CD4-positive, alpha-beta T cell treated with Interleukin-2 at 100 ng/mL for 4 hours (primary cell): Measurements from ENCODE around the gene SLC29A4.
"Not testable (repeated sequence)": the region's sequence is repeated elsewhere in the genome, so short reads cannot be mapped to it uniquely, and the experiment has no call there.

Source experiments
- DNase-seq: peaks from one replicate; pipeline ENCODE4 v3.0.0-alpha.2; 2020; ENCODE audit warnings: low spot score

SLC29A4 gene

GRCh38 chr7:5323800-5324781, 41.3 kb downstream of the SLC29A4 start:
- not testable (repeated sequence) for DNase-seq

GRCh38 chr7:5324961-5325360, 42.2 kb downstream of the SLC29A4 start:
- DNase-seq: no peak

- DNase-seq: no peak
These were observed 47.5 kb downstream of the SLC29A4 start for GRCh38 chr7:5330288-5330687.

GRCh38 chr7:5332579-5332978, 49.8 kb downstream of the SLC29A4 start:
- no peak for DNase-seq

- no peak for DNase-seq
These were observed 50.6 kb downstream of the SLC29A4 start for GRCh38 chr7:5333121-5334045.

- no peak for DNase-seq
These were observed 51.9 kb downstream of the SLC29A4 start for GRCh38 chr7:5334671-5335070.

GRCh38 chr7:5337047-5337446, 54.3 kb downstream of the SLC29A4 start:
- DNase-seq: no peak

GRCh38 chr7:5339955-5340354, 57.2 kb downstream of the SLC29A4 start:
- DNase-seq: no peak

- DNase-seq: no peak
These were observed 59.9 kb downstream of the SLC29A4 start for GRCh38 chr7:5342631-5343030.

- no peak for DNase-seq
These were observed 61.1 kb downstream of the SLC29A4 start for GRCh38 chr7:5343884-5344283.

- DNase-seq: no peak
These were observed 61.6 kb downstream of the SLC29A4 start for GRCh38 chr7:5344342-5344741.

- no peak for DNase-seq
These were observed 62.4 kb downstream of the SLC29A4 start for GRCh38 chr7:5345171-5345570.

- no peak for DNase-seq
These were observed 62.9 kb downstream of the SLC29A4 start for GRCh38 chr7:5345671-5346070.

GRCh38 chr7:5348134-5349004, 65.6 kb downstream of the SLC29A4 start:
- no peak for DNase-seq

GRCh38 chr7:5349005-5349380, 66.2 kb downstream of the SLC29A4 start:
- DNase-seq: no peak

GRCh38 chr7:5349437-5350173, 66.9 kb downstream of the SLC29A4 start:
- no peak for DNase-seq

- no peak for DNase-seq
These were observed 67.4 kb downstream of the SLC29A4 start for GRCh38 chr7:5350174-5350463.

- no peak for DNase-seq
These were observed 68.0 kb downstream of the SLC29A4 start for GRCh38 chr7:5350600-5351385.

GRCh38 chr7:5351507-5352265, 68.9 kb downstream of the SLC29A4 start:
- DNase-seq: no peak
